Cortex of kidney (tissue), 1 donor: ENCODE measurements around the gene CCBE1.

Source experiments
- DNase-seq: peaks from one replicate; lab custom pipeline; 2025; lab: John Stamatoyannopoulos, UW

Gene CCBE1

GRCh38 chr18:59570101-59570775, 127.0 kb downstream of the CCBE1 start:
- DNase-seq, result no peak

DNA sequence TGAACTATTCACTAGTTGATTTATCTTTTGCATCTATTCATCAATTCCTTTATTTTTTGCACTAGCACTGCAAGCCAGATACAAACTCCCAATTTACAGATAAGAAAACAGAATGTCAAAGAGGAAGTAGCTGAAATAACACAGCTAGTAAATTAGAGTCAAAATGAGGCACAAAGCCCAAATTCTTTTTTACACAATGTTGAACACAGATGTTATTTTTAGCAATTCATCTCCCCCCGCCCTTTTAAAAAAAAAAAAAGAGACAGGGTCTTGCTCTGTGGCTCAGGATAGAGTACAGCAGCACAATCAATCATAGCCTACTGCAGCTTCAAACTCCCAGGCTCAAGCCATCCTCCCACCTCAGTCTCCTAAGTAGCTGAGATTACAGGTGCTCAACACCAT, 127.8 kb downstream of the CCBE1 start:
- DNase-seq, result no peak

GRCh38 chr18:59567431-59567830, 129.8 kb downstream of the CCBE1 start:
- no peak for DNase-seq

DNA sequence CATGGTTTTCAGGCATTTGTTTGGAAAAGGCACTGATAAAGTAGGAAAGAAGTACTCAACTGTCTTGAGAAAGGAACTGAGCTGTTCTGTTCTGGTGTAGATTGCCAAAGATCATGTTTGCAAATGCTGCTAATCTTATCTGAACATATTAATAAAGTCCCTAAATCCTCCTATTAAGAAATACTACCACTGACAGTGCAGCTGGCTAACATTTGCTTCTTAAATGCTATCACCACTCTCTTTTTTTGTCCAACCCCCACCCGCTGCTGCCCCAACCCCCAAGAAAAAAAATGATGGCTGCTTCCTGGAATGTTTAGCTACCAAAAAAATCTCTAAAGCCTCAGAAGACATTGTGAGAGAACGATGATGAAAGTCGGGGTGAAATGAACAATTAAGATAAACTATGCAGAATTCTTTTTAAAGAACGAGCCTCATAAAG, 130.7 kb downstream of the CCBE1 start:
- DNase-seq, result no peak

DNA sequence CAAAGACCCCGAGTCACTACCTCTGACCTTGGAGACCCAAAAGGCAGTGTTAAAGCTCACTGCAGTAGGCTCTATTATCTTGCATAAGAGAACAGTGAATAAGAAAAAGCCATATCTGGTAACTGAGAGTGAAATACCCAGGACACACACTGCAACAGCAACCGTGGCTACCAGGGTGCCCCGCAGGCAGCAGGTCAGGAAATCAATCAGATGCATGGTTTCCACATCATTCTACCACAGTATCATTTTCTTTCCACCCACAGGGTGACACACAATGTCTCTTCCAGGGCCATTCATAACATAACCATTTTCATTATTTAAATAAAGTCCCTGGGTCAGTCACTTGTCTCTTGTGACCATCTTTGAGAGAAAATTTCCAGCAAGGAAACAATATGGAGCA, 131.3 kb downstream of the CCBE1 start:
- no peak for DNase-seq

- no peak for DNase-seq
Observed at GRCh38 chr18:59564561-59564960, 132.7 kb downstream of the CCBE1 start.

DNA sequence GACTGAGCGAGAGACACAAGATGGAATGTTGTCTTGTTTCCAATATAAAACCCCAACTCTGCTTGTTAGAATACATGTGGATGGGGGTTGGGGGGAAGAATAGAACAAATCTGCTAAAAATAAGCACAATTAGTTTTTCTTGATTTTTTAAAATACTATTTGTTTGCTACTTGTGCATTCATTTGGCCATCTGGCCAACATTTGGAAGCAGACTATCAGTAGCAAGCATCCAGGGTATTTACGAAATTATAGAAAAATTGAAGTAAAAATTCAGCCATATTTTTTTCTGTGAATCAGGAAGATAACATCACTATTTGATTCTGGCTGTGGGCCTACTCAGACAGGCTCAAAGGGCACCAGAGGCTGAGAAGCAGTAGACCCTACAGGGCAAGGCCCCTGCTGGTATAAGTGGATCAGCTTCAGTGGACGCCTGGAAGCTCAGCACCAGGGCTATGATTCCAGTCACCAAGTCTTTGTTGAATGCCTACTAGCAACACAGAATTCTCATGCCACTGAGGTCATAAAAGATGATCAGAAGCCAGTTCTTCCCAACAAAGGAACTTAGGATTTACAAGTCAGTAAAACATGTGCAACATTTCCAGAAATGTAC, 133.9 kb downstream of the CCBE1 start:
- DNase-seq, result no peak

DNA sequence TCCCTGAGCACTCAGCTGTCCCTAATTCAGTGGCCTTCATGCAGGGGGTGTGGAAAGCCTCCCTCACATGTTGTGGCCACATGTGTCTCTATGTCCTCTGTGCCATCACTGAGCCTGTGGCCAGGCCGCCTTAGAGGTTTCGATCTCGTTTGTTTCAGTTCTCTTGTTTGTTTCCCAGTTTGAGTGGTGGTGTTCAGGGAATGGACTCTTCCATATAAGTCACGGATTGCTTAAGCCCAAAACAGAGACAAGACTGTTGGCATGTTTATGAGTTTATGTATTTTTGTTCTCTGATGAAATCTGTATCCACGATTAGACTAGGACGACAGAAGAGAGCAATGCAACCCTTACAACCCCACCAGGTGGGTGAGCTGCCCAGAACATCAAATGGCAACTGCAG, 134.5 kb downstream of the CCBE1 start:
- no peak for DNase-seq

- no peak for DNase-seq
Observed at GRCh38 chr18:59561612-59562011, 135.6 kb downstream of the CCBE1 start.

DNA sequence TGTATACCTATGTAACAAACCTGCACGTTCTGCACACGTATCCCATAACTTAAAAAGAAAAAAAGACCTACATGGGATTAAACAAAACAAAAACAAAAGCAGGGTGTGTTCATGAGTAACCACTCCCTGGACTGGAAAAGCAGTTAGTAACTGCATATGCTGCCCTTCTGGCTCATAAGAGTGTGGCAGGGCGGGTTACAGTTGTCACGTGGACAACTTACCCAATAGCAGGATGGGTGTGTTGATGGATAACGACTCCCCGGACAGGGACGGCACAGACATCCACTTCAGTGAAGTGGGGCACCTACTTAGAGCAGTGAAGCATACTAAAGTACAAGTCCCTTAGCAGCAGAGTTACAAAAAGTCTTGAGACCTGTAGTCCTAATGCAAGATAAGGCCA, 136.7 kb downstream of the CCBE1 start:
- no peak for DNase-seq

- DNase-seq, result no peak
Observed at GRCh38 chr18:59559528-59559927, 137.7 kb downstream of the CCBE1 start.

DNA sequence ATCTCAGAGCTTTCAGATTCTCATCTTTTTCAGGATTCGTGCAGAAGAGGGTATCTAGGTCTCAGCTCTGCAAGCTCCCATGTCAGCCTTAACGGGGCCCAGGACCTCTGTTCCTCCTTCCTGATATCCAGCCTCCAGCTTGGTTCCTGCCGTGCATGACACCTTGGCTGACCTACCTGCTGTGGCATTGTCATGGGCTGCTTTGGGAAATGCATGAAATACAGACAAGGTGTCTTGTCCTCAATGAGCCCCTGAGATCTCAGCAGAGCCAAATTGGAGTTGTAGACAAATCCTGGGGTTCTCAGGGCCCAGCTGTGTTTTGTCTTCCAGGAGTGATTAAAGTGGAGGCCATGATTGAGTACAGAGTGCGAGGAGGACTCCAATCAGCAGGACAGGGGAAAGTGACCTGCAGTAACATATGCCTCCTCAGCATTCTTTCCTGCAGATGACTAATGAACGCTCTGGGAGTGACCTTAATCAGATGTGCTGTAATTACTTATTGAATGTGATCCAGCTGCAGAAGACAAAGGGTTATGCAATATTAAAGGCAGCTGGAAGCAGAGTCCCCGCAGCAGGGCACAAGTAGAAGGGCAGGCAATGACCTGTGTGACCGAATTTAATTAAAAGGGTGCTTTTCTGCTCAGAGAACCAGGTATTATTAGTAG, 141.1 kb downstream of the CCBE1 start:
- DNase-seq, result no peak

DNA sequence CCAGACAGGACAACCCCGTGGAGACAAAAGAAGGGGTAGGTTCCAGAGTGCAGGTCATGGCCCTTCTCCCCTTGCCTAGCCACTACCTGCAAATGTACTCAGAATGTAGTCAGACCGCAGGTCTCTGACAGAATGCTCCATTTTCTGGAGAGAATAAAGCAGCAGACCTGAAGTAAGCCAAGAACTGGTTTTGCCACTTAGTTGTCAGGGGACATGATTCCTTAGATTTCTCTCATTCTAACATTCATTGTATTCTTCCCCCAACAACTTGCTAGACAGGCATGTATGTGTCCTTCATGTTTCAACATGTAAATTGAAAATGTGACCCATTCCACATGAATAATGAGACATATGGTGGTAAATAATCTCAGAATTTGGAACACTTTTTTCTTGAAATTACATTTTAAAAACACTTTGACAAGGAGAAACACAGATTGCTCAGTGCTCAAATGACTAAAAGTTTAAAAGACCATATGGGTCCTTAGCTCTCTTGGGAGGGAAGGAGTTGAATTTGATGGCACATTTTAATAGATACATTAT, 142.4 kb downstream of the CCBE1 start:
- no peak for DNase-seq

- no peak for DNase-seq
Observed at GRCh38 chr18:59553273-59553870, 143.9 kb downstream of the CCBE1 start.

- no peak for DNase-seq
Observed at GRCh38 chr18:59551902-59552635, 145.2 kb downstream of the CCBE1 start.

- DNase-seq, result no peak
Observed at GRCh38 chr18:59550174-59550516, 147.1 kb downstream of the CCBE1 start.

GRCh38 chr18:59549503-59550173, 147.6 kb downstream of the CCBE1 start:
- no peak for DNase-seq

DNA sequence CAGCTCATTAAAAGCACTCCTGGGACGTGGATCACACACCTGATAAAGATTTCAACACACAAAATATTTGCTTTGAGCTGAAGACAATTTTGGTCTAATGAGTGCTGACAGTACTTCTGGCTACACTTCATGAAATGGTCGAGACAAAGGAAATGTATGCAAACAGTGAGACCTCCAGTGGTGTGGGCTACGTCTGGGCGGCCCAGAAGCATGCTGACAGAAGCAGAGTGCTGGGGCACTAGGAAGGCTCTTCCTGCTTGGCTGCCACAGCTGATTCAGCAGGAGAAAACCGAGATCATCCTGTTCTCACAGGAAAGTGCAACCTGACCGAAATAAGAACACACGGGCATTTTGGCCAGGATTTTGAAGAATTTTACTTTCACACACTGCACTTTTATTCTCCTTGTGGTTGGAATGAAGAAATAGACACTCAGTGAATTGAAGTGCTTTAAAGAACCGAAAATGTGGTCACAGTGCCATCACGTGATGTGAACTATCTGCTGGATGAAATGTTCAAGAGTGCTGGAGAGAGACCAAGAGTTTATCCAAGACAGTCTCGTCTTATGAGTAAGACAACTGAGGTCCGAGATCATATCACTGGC, 149.5 kb downstream of the CCBE1 start:
- DNase-seq, result no peak

DNA sequence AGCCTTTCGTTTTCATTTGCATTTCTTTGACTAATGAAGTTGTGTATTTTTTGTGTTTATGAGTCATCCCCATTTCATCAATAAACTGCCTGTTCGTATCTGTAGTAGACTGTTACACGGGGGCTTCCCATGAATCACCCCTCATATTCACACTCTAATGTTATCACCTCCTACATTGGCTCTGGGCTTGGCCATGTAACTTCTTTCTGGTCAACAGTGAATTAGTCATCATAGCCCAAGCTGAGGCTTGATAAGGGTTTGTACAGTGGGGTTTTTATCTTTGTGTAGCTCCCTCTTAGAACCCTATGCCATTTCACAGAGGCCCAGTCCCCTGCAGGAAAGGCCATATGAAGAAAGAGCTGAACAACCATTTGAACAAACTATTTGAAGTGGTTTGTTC, 151.0 kb downstream of the CCBE1 start:
- no peak for DNase-seq

DNA sequence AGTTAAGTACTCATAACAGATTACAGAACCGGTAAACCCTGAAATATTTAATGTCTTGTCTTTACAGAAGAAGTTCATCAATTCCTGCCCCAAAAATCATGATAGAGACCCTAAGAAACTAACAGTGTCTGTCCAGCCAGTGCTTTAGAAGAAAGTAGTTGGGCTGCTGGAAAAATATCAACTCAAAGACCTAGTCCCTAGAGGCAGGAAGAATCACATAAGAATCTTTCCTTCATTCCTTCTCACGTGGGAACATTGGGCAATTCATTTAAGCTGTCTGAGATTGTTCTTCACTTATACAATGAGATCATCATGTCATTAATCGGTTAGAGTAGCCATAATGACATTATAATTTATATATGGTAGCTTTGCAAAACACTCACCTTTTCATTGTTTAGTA, 156.4 kb downstream of the CCBE1 start:
- DNase-seq, result no peak

- no peak for DNase-seq
Observed at GRCh38 chr18:59540346-59540745, 156.9 kb downstream of the CCBE1 start.
